GM19455 (cell line): Measurements from ENCODE around the gene INO80B.
"Not testable (repeated sequence)": the region's sequence is repeated elsewhere in the genome, so short reads cannot be mapped to it uniquely, and the experiment has no call there.

Source experiments
- ATAC-seq: cut with Tn5 transposase; IDR thresholded peaks from one replicate; pipeline ENCODE4 v1.9.1; 2021; ENCODE audit not compliant: unreplicated experiment

The INO80B gene

GRCh38 chr2:74447230-74447999, 7.5 kb upstream of the INO80B start:
- ATAC-seq = no peak

GRCh38 chr2:74448771-74449170, 6.1 kb upstream of the INO80B start:
- ATAC-seq = no peak

GRCh38 chr2:74450570-74451190, 4.2 kb upstream of the INO80B start:
- ATAC-seq = no peak

GRCh38 chr2:74457129-74457548, 2.3 kb downstream of the INO80B start:
- ATAC-seq = no peak

- ATAC-seq = peak; percentile 36
Observed at GRCh38 chr2:74457549-74458131, 2.8 kb downstream of the INO80B start.

- ATAC-seq = peak; percentile 79
Observed at GRCh38 chr2:74458132-74458937, 3.4 kb downstream of the INO80B start, which contains the start of gene WBP1. TSS of gene WBP1 (plus strand) at chr2:74458438. CDS start at chr2:74458603, 165 bp downstream.

- ATAC-seq = no peak
Observed at GRCh38 chr2:74458938-74459363, 4.1 kb downstream of the INO80B start.

- not testable (repeated sequence) for ATAC-seq
Observed at GRCh38 chr2:74459503-74460118, 4.7 kb downstream of the INO80B start.

- not testable (repeated sequence) for ATAC-seq
Observed at GRCh38 chr2:74460187-74460586, 5.3 kb downstream of the INO80B start.

- ATAC-seq = no peak
Observed at GRCh38 chr2:74461187-74462053, 6.5 kb downstream of the INO80B start.

- ATAC-seq = no peak
Observed at GRCh38 chr2:74462054-74462785, 7.3 kb downstream of the INO80B start.

GRCh38 chr2:74462786-74463105, 7.9 kb downstream of the INO80B start:
- ATAC-seq = no peak

- peak; percentile 1 for ATAC-seq
Observed at GRCh38 chr2:74464406-74464805, 9.5 kb downstream of the INO80B start.

- ATAC-seq = not testable (repeated sequence)
Observed at GRCh38 chr2:74470742-74471141, 15.9 kb downstream of the INO80B start.

- ATAC-seq = no peak
Observed at GRCh38 chr2:74471332-74472065, 16.6 kb downstream of the INO80B start.

GRCh38 chr2:74472086-74472944, 17.4 kb downstream of the INO80B start, which contains the start of gene MRPL53:
TSS of gene MRPL53 (minus strand) at chr2:74472680. CDS start at chr2:74472660, 20 bp downstream.
- ATAC-seq = peak; percentile 89

GRCh38 chr2:74472945-74473258, 18.0 kb downstream of the INO80B start:
- ATAC-seq = no peak

GRCh38 chr2:74474481-74474880, 19.6 kb downstream of the INO80B start:
- ATAC-seq = no peak
